HG03432 (cell line): ENCODE measurements around the gene CXCL13.
"Not testable (repeated sequence)": the region's sequence is repeated elsewhere in the genome, so short reads cannot be mapped to it uniquely, and the experiment has no call there.

ENCODE experiments used
- ATAC-seq: cut with Tn5 transposase; IDR thresholded peaks from one replicate; pipeline ENCODE4 v1.9.1; 2021; ENCODE audit warnings: mild to moderate bottlenecking, moderate library complexity; ENCODE audit not compliant: unreplicated experiment

Gene CXCL13, protein sequence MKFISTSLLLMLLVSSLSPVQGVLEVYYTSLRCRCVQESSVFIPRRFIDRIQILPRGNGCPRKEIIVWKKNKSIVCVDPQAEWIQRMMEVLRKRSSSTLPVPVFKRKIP

DNA sequence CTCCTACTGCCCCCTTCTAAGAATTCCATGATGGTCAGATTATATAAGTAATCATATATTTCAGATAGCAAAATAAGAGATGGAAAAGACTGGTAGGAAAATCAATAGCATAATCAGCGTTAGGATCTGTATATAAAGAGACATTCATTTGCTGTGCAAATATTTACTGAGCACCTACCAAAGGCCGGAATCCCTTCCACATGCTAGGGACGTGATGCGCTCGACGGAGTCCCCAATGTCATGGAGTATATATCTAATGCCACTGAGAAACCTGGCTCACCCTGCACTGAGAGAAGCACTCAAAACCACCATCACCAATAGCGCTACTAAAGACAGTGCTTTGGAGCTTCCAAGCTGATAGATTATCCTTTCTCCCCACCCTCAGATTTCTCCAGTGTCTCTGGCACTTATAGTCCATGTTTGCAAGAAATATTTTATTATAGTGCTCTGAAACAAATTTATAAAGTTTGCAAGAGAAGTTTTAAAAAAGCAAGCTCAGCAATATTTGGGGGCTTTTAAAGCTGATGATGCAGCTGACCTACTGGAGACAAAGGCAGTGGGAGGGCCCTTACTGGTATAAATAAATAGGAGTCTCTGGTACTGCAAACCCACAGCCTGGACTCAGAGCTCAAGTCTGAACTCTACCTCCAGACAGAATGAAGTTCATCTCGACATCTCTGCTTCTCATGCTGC, at the start of gene CXCL13:
Gene CXCL13 (plus strand): TSS at position 611 of the 693 bp plus-strand sequence. CDS start 46 bp downstream, at position 657.
- ATAC-seq, result no peak

DNA sequence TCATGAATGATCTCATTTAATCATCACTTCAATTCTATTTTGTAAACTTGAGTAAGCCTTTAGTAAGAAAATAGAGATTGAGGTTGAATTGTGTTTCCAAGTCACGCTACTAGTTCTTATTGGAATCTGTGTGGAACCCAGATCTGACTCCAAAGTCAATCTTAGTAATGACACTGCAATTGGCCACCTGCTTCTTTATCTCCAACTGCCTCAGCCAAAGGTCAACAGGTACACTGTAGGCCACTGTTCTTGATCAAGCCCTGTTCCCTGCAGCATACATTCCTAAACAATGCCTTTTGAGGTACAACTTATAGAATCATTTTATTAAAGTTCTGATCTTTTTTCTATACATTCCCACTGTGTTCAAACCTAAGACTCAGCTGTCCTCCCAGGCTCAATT, 45.5 kb upstream of the CXCL13 start:
- ATAC-seq, result no peak

DNA sequence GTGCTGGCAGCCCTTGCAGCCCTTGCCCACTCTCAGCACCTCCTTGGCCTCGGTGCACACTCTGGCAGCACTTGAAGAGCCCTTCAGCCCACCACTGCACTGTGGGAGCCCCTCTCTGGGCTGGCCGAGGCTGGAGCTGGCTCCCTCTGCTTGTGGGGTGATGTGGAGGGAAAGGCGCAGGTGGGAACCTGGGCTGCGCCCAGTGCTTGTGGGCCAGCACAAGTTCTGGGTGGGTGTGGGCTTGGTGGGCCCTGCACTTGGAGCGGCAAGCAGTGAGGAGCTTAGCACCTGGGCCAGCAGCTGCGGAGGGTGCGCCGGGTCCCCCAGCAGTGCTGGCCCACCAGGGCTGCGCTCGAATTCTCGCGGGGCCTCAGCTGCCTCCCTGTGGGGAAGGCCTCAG, 43.9 kb upstream of the CXCL13 start:
- not testable (repeated sequence) for ATAC-seq

DNA sequence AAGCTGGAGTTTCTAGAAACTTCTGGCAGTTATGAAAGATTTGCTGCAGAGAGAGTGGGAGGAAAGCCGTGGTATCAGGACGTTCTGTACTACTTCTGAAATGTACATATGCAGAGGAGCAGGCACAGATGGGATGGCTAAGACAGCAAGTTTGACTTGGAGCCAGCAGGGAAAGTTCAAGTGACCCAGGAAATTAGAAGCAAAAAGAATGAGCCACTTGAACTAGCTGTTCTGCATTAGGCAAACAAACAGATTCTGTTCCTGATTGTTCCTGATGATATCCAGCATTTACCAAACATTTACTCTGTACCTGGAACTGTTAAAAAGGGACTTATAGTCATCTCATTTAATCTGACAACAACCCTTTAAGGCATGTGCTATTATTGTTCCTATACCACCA, 41.4 kb upstream of the CXCL13 start:
- ATAC-seq, result no peak

GRCh38 chr4:77566148-77566547, 39.5 kb upstream of the CXCL13 start:
- no peak for ATAC-seq

DNA sequence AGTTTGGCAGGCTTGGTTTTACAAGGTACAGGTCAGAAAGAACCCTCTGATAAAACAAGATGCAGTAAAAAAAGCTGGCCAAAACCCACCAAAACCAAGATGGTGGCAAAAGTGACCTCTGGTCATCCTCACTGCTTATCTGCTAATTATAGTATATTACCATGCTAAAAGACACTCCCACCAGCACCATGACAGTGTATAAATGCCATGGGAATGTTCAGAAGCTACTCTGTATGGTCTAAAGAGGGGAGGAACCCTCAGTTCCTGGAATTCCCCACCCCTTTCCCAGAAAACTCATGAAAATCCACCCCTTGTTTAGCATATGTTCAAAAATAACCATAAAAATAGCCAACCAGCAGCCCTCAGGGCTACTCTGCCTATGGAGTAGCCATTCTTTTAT, 38.1 kb upstream of the CXCL13 start:
- no peak for ATAC-seq

- ATAC-seq, result not testable (repeated sequence)
Observed at GRCh38 chr4:77570508-77571214, 35.0 kb upstream of the CXCL13 start.

- ATAC-seq, result no peak
Observed at GRCh38 chr4:77576351-77576750, 29.3 kb upstream of the CXCL13 start.

GRCh38 chr4:77578145-77578544, 27.5 kb upstream of the CXCL13 start:
- no peak for ATAC-seq

GRCh38 chr4:77579406-77580076, 26.1 kb upstream of the CXCL13 start:
- ATAC-seq, result no peak

GRCh38 chr4:77581724-77582123, 23.9 kb upstream of the CXCL13 start:
- peak; percentile 80 for ATAC-seq

DNA sequence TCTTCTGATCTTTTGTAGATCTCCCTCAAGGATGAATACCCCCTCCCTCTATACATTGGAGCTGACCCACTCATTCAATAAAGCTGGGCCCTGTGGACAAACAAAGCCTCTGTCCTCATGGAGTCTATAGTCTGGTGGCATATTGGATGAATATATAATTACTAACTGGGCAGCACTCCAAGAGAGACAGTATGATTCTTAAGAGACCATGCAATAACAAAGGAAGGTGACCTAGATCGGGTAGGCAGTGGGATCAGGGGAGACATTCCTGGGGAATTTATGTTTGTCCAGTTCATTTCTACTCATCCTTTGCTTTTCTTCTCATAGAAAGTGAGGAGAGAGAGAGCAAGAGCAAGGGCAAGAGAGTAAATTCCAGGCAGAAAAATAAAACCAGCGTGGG, 23.5 kb upstream of the CXCL13 start:
- ATAC-seq, result no peak

- ATAC-seq, result no peak
Observed at GRCh38 chr4:77582711-77583110, 22.9 kb upstream of the CXCL13 start.

DNA sequence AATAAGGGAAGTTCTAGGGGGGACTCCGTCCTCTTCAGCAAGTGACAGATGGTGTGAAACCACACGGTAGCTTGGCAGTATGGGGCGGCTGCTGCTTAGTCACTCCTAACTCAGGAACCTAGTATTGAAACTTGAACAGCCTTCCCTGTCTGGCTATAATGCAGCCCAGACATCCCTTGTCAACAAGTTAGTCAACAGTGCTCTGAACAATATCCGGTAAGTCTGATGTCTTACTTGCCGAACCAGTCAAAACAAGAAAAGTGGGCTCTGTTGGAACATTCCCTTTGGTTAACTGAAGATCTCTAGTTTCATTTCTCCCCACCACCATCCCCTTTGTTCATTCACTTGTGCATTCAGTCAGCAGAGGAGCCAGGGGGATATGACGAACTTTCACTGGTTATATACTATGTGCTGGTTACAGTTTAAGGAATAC, 18.7 kb upstream of the CXCL13 start:
- peak; percentile 98 for ATAC-seq

DNA sequence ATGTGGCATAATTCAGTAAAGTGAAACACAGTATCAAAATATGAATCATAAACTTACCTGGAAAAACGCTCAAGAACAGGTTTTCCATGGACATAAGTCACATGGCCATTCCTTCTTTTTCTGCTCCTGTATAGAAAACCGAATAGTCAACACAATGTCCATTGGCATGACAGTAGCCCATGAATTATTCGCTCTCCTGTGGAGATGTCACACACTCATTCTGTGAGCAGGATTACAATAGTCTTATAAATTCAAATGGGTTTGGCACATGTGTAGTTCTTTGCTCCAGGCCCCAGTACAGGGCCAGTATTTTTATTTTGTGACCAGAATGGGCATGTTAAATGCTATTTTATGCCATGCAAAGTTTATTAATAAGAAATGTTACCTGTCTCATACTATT, 15.1 kb upstream of the CXCL13 start:
- no peak for ATAC-seq

DNA sequence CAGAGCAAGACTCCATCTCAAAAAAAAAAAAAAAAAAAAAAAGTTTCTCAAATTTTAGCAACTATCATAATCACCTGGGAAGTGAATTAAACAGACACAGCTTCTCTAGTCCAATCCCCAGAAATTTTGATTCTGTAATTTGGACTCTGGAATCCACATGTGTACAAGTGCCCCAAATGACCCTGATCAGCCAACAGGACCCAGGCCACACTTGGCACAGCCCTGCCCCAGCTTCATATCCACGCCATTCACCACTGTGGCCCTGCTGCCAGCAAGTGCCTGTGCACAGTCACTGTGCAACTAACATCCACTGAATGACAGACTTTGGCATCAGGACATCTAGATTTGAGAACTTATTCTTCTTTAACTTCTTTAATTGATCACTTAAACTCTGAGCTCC, 14.1 kb upstream of the CXCL13 start:
- no peak for ATAC-seq

DNA sequence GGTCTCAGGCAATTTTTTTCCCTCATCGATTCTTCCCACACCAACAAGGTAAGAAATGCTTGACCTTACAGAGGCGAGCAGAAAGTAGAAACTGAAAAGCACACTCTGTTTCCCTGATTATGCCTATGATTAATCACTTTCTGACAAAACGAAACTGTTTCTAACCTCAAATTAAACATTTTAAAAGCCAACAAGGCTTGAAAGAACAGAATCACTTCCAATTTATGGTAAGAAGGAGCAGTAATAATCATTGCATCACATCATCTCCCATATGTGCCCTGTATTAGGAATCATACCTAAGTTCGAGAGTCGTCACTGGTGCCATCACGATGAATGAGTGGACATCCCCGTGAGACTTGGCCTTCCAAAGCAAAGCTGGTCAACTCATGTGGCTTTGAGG, 12.5 kb upstream of the CXCL13 start:
- ATAC-seq, result no peak

DNA sequence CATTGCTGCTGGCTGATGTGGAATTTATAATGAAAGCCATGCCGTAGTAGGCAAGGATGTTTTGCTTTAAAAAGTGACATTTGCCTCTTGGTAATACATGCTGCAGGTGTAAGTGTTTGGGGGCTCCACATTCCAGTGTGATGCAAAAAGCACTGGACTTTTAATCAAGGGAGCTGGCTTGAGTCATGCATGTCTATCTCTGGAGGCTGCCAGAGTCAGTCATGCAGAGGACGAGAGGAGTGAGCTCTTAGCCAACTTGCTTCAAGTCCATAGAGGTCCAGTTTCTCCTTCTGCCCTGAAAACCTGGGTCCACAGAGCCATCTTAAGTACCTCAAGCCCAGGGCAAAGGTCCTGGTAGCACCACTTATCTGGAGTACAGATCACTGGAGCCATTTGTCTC, 11.6 kb upstream of the CXCL13 start:
- no peak for ATAC-seq

DNA sequence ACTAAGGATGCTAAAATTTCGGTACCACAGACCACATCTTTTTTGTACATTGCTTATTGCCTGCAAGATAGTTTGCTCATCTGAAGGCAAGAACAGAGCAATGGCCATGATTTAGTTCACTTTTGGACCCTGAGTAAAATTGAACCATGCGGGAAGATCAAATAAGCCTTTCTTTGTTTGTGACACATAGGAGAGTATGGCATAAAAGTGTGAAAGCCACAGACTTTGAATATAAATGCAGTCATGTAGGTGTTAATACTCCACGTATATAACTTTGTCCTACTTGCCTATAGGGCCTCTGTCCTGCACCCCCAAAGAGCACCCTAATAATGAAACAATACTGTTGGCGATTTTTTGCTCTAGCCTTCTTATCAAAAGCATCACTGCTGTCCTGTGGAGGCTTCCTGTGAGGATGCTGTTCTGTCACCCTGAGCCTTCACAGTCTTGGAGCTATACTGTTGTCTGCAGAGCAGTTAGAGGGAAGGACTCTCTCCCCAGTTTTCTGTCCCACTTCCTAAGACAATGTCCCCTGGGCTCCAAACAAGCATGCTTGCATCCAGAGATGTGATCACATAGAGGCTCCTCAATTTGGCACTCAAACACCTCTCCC, 10.2 kb upstream of the CXCL13 start:
- no peak for ATAC-seq

- ATAC-seq, result peak; percentile 55
Observed at GRCh38 chr4:77599378-77599777, 6.2 kb upstream of the CXCL13 start.
